GM18502 (cell line): ENCODE results near the gene NMRK2.
"Not testable (repeated sequence)": the region's sequence is repeated elsewhere in the genome, so short reads cannot be mapped to it uniquely, and the experiment has no call there.

ENCODE experiments used
- ATAC-seq: cut with Tn5 transposase; IDR thresholded peaks from one replicate; pipeline ENCODE4 v1.9.1; 2021; ENCODE audit warnings: mild to moderate bottlenecking; ENCODE audit not compliant: unreplicated experiment, poor library complexity

The NMRK2 gene, protein sequence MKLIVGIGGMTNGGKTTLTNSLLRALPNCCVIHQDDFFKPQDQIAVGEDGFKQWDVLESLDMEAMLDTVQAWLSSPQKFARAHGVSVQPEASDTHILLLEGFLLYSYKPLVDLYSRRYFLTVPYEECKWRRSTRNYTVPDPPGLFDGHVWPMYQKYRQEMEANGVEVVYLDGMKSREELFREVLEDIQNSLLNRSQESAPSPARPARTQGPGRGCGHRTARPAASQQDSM

GRCh38 chr19:3932931-3933810 lies at the start of gene NMRK2:
Gene NMRK2 (plus strand): TSS chr19:3933069. CDS start chr19:3933672, 603 bp downstream.
- no peak for ATAC-seq

DNA sequence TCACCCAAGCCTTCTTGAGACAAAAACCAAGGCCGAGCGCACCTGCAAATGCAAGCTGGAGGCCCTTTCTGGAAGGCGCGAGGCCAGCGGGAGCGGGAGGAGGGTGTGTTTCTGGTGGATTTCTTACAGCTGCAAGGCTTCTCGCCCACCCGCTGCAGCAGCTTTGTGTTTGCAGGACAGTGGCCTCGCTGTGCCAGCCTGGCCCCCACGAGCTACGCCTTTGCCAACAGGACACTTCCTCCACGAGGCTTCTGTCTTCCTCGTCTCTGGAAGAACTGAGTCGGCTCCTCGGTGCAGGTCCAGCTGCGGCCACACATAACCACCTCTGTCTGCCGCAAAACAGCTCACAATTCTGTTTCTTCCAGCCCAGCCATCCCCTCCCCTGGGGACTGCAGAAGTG lies 42.3 kb upstream of the NMRK2 start:
- no peak for ATAC-seq

GRCh38 chr19:3893509-3894179 lies 39.2 kb upstream of the NMRK2 start:
- no peak for ATAC-seq

GRCh38 chr19:3894959-3895358 lies 37.9 kb upstream of the NMRK2 start:
- not testable (repeated sequence) for ATAC-seq

DNA sequence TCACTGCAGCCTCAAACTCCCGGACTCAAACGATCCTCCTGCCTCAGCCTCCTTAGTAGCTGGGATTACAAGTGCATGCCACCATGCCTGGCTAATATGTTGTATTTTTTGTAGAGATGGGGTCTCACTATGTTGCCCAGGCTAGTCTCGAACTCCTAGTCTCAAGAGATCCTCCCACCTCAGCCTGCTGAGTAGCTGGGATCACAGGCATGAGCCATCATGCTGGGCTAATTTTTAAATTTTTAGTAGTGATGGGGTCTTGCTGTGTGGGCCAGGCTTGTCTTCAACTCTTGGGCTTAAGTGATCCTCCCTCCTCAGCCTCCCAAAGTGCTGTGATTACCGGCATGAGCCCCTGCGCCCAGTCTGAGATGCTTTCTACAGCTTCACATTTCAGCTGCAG lies 37.1 kb upstream of the NMRK2 start:
- ATAC-seq: no peak

DNA sequence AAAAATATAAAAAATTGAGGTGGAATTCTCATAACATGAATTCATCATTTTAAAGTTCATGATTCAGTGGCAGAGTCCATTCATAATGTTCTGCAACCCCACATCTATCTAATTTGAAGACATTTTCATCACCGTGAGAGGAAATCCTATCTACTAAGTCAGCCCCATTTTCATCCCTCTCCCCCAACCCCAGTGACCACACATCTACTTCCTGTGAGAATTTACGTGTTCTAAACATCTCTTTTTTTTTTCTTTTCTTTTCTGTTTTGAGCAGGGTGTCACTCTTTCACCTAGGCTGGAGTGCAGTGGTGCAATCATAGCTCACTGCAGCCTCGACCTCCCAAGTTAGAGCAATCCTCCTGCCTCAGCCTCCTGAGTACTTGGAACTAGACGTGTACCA lies 34.9 kb upstream of the NMRK2 start:
- no peak for ATAC-seq

GRCh38 chr19:3898426-3898825 lies 34.4 kb upstream of the NMRK2 start:
- no peak for ATAC-seq

DNA sequence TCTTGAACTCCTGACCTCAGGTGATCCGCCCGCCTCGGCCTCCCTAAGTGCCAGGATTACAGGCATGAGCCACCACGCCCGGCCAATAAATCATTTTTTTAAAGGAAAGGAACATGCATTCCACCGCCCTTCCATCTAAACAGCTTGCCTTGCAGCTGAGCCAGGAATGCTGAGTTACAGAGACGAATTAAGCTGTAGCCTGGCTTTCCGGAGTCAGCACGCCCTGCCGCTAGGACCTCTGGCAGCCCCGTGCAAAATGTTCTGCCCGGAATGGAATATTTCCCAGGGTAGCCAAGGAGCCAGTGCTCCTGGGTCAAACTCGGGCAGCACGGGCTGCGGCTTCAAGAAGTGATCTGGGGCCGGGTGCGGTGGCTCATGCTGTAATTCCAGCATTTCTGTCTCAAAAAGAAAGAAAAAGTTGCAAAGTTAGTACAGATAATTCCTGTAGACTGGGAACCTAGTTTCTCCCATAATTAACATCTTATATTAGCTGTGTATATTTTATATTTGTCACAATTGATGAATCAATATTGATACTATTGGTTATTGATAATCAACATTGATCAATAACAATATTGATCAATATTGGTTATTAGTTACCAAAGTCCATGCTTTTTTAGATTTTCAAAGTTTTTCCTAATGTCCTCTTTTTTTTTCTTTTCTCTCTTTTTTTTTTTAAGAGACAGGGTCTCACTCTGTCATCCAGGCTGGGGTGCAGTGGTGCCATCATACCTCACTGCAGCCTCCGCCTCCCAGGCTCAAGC lies 33.2 kb upstream of the NMRK2 start:
- ATAC-seq: no peak

GRCh38 chr19:3902317-3902973 lies 30.4 kb upstream of the NMRK2 start:
- ATAC-seq: no peak

- ATAC-seq: no peak
Observed at GRCh38 chr19:3904233-3904632, 28.6 kb upstream of the NMRK2 start.

DNA sequence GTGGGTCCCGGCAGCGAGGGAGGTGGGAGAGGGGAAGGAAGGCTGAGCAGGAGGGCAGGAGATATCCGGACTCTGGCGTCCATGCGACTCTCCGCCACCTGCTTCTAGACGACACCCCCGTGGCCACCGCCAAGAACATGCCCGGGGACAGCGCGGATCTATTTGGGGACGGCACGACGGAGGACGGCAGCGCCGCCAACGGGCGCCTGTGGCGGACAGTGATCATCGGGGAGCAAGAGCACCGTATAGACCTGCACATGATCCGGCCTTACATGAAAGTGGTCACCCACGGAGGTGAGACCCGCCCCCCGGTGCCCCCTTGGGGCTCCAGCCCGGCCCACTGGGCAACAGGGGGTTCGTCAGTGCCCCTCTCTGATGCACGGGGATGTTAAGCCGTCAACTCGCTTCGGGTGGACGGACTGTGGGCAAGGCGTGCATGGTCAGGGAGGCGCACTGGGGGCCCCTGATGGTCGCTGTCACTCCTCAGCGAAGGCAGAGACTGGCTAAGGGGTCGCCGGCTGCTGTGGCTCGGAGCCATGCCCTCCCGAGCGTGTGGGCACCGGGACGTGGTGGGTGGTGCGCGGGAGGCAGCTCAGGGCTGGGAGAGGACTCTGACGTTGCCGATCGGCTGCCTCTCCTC lies 25.1 kb upstream of the NMRK2 start:
- ATAC-seq: no peak

DNA sequence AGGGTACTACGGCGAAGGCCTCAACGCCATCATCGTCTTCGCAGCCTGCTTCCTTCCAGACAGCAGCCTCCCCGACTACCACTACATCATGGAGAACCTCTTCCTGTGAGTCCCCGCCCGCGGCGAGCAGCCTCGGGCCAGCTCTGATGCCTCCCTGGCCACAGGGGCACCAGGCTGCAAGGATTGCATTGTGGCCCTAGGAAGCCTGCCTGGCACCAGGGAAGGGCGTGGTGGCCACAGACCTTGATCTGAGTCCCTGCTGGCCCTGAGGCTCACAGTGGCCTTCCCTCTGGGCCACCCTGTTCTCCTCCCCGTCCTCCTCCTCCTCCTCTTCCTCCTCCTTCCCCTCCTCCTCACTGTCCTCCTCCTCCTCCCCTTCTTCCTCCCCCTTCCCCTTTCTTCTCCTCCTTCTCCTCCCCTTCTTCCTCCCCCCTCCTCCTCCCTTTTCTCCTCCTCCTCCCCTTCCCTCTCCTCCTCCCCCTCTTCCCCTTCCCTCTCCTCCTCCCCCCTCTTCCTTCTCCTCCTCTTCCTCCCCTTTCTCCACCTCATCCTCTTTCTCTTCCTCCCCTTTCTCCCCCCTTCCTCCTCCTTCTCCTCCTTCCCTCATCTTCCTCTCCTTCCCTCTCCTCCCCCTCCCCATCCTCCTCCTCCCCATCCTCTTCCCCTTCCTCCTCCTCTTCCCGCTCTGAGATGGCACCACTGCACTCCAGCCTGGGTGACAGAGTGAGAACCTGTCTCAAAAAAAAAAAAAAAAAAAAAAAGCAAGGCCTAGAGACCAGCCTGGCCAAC lies 24.4 kb upstream of the NMRK2 start:
- ATAC-seq: no peak

GRCh38 chr19:3910105-3910504 lies 22.8 kb upstream of the NMRK2 start:
- no peak for ATAC-seq

GRCh38 chr19:3914199-3914598 lies 18.7 kb upstream of the NMRK2 start:
- ATAC-seq: no peak

DNA sequence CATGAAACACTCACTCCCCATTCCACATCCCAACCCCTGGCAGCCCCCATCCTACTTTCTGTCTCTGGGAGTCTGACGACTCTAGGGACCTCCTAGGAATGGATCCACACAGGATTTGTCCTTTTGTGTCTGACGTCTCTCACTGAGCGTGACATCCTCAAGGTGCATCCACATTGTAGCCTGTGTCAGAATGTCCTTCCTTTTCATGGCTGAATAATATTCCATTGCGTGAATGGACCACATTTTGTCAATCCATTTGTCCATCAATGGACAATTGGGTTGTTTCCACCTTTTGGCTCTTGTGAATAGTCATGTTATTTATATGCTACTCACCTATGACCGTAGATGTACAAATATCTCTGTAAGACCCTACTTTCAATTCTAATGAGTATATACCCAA lies 16.8 kb upstream of the NMRK2 start:
- no peak for ATAC-seq

DNA sequence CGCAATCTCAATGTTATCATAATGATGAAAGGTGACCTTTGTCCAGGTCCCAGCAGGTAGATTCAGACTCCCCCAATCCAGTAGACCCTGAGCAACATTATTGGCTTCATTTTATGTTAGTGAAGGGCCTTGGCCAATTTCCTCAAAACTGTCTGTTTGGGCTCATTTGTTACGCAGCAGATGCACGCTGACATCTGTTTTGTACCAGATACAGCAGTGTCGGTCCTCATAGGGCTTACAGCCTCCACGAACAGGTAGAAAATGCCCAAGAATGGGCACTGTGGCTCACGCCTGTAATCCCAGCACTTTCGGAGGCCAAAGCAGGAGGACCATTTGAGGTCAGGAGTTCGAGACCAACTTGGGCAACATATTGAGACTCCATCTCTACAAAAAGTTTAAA lies 13.1 kb upstream of the NMRK2 start:
- ATAC-seq: no peak

- ATAC-seq: no peak
Observed at GRCh38 chr19:3923096-3923758, 9.6 kb upstream of the NMRK2 start.

DNA sequence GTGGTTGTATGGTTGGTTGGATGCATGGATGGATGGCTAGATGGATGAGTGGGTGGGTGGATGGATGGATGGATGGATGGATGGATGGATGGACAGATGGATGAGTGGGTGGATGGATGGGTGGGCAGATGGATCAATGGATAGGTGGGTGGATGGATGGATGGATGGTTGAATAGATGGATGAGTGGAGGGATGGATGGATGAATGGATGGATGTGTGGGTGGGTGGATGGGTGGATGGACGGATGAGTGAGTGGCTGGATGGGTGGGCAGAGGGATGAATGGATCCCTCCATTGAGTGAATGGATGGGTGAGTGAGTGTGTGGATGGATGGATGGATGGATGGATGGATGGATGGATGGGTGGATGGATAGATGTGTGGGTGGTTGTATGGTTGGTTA lies 9.0 kb upstream of the NMRK2 start:
- ATAC-seq: no peak
